IPS DF 19.7 (cell line): ENCODE results near the gene KRCC1.
"Not testable (repeated sequence)": the region's sequence is repeated elsewhere in the genome, so short reads cannot be mapped to it uniquely, and the experiment has no call there.

Source experiments
- DNase-seq: peaks from one replicate; pipeline ENCODE4 v3.0.0-alpha.2; 2013; ENCODE audit warnings: low read depth, low spot score

Gene KRCC1

DNA sequence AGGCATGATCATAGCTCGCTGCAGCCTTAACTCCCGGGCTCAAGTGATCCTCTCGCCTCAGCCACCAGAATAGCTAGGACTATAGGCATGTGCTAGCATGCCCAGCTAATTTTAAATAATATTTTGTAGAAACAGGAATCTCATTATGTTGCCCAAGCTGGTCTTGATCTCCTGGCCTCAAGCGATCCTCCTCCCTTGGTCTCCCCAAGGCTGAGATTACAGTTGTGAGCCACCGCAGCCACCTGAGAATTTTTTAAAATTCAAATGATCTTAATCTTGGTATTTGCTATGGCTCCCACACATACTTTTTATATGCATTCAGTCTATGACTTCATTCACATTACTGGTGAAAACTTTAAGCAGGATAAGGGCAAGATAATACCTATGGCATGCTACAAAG is 13.1 kb downstream of the KRCC1 start:
- DNase-seq: no peak

DNA sequence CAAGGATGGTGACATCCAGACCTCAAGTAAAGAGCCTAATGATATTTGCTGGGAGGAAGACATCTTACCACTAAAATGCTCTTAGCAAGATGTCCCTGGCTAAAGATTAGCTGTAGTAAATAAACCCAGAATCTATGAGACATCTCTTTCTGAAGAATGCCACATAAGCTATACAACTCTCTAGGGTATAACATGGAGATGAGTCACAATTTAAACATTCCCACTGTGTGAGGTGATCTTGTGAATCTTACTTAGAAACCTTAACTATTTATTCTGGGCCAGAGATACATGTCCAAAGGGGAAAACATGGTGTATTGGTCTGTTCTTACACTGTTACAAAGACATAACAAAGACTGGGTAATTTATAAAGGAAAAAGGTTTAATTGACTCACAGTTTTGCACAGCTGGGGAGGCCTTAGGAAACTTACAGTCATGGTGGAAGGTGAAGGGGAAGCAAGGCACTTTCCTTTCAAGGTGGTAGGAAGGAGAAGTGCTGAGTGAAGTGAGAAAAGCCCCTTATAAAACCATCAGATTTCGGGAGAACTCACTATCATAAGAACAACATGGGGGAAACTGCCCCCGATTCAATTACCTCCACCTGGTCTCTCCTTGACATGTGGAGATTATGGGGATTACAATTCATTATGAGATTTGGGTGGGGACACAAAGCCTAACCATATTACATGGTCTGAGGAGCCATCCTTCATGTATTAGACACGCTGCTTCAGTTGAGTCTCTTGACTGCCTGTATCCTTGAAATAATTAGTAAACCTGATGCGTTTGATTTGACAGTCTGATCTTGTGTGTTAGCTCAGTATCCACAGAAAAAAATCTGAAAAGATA is 17.1 kb downstream of the KRCC1 start:
- DNase-seq: no peak

DNA sequence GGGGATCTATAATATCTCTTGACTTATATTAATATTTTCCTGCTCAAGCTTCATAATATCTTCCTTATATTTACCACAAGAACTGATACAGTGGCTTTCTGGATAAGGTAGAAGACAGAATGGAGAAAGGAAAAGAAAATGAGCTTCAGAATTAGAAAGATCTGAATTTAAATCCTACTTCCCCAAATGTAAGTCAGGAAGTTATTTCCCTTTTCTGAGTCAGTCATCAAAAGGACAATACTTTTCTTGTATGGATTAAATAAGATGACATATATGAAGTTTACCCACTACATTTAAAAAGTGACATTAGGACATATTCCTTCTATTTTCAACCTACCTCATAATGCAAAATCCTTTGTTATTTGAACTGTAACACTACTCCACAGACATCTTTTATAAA is 19.0 kb downstream of the KRCC1 start:
- DNase-seq: no peak

DNA sequence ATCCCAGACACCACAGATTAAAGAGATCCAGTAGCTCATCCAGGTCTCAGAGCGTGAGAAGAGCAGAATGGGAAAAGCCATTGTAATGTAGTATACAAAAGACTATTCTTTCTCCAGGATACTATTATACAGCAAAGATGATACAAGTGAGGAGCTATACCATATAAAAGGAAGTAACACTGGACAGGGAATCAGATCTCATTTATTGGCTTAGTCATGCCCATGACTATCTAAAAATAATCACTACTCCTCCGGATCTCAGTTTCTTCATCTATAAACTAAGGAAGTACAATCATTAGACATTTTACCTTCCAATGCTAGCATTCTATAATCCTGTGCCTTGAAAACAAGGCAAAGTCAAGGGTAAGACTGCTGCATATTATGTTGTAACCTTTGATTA is 19.4 kb downstream of the KRCC1 start:
- no peak for DNase-seq

DNA sequence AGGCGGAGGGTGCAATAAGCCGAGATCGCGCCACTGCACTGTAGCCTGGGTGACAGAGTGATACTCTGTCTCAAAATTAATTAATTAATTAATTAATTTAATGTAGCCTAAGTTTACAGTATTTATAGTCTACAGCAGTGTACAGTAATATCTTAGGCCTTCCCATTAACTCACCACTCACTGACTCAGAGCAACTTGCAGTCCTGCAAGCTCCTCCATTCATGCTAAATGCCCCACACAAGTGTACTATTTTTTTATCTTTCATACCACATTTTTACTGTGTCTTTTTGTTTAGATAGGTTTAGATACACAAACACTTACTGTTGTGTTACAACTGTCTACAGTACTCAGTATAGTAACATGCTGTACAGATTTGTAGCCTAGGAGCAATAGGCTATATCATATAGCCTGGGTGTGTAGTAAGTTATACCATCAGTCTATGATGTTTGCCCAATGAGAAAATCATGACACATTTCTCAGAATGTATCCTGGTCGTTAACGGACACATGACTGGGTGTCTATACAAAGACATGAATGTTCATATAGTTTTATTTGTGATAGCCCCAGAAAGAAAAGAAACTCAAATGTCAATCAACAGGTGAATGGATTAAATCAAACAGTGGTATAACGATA is 23.4 kb downstream of the KRCC1 start:
- DNase-seq: no peak

DNA sequence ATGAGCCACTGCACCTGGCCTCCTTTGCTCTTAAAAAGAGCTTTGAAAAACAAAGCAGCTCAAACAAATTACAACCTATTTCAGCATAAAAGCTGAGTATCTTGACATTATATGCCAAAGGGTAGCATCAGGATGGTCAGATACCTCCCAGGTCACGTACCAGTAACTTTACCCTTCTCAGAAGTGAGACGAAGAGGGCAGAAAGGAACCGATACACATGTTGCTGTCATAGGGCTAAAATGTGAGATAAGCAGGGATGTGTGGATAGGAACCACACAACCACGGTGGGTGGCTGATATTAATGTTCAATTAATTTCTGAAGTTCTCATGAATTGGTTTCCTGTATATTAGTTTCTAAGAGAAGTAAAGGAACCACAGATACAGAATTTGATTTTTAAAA is 26.7 kb downstream of the KRCC1 start:
- no peak for DNase-seq

DNA sequence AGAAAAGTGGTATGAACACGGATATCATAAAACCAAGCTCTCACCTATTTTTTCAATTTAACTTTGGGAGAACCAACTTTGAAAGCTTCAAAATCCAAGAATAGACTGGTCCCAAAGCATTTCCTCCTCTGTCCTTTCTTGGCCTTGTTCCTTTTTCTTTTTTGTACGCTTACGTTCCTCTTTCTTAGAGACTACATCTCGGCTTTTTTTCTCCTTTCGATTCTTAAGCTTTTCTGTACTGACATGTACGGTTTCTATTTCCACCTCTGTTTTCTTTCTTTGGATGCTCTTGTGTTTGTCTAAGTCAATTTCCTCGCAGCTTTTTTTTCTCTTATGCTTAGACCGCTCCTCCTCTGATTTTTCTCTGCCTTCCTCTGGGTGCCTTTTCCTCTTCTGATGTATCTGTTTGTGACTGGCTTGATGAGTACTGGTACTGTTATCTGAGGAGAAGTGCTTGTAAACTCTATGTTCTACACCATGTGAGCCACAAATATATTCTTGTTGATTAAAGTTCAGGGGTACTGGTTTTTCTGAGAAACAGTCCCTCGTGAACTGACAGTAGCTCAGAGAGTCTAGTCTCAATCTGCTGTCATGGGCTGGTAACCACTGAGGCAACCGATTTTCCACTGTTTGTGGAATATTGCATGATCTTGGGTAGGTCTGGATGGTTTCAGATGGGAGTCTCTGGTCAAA is 27.7 kb downstream of the KRCC1 start:
- no peak for DNase-seq

DNA sequence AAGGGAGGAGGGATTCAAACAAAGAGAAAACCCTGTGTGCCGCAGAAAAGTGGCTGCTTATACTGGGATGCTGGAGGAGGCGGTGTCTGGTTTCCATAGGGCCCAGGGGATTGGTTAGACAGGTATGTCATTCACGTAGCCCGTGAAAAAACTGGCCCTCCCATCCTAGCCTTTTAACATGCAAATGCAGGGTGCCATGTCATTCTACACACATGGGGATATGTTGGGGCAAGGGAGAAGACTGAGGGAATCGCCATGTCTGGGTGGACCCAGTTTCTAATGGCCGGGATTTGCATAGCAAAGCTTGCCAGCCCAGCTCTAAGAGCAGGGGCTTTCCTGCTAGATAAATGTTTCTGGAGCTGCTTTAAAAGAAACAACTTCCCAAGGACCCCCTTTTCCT is 31.1 kb downstream of the KRCC1 start:
- DNase-seq: peak; percentile 95

DNA sequence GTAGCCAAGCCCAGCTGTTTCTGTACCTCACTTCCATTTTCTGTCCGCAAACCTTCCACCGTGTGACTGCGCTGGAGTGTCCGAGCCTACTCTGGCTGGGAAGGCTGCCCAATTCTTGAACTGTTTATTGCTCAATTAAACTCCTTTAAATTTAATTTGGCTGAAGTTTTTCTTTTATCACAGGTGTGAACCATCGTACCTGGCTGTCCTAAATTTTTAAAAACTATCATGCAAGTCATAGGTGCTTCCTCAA is 33.0 kb downstream of the KRCC1 start:
- DNase-seq: no peak

DNA sequence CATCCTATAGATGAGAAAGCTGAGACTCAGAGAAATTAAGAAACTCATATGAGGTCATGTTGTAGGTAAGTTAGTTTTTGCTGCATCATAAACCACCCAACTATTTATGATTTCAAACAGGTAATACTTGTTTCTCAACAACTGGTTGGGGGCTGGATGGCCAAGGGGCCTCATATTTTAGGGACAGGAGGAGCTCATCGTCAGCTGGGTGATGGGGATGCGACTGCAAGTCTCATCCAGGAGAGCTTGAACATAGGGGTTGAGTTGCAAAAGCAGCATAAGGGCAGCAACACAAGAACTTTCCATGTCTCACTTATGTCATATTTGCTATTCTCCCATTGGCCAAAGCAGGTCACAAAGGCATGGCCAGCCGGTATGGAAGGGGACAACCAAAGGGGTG is 35.6 kb downstream of the KRCC1 start:
- DNase-seq: no peak

DNA sequence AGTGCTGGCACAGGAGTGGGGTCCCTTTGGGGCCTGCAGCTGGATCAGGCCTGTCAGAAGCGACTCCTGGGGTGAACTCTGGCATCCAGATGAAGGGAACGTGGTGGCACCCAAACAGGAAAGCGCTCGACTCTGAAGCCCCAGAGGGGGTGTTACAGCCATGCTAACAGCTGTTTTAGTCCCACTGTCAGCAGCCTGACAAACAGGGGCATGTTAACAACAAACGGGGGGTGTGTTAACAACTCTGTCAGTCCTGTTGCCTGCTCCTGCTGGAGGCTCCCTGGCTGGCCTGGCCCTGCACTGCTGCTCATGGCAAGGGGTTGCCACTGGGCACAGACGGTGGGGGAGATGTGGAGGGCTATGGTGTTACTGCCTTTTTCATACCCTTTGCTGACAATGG is 36.7 kb downstream of the KRCC1 start:
- no peak for DNase-seq

DNA sequence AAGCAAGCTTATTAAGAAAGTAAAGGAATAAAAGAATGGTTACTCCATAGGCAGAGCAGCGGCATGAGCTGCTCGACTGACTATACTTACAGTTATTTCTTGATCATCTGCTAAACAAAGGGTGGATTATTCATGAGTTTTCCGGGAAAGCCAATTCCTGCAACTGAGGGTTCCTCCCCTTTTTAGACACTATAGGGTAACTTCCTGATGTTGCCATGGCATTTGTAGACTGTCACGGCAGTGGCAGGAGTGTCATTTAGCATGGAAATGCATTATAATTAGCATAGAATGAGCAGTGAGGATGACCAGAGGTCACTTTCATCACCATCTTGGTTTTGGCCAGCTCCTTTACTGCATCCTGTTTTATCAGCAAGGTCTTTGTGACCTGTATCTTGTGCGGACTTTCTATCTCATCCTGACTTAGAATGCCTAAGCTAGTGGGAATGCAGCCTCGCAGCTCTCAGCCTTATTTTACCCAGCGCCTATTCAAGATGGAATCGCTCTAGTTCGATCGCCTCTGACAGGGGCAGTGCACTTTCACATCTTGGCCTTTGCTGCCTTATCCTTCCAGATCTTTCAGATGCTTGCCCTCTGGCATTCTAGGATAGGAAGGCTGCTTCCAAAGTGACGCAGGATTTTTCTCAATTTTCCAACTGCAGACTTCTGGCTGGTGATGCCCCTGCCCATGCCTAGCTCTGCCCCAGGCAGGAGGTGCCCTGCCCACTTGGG is 37.3 kb downstream of the KRCC1 start:
- not testable (repeated sequence) for DNase-seq

DNA sequence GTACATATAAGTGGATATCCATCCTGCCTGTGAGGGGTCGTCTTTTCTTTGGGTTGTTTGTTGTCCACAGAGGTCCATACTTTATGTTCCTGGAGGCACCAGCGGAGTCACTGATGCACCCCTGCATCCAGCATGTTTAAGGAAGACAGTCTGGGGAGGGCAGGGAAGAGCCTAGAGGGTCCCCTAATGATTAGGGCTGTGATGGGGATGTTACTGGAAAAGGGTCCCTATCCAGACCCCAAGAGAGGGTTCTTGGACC is 37.9 kb downstream of the KRCC1 start:
- not testable (repeated sequence) for DNase-seq

DNA sequence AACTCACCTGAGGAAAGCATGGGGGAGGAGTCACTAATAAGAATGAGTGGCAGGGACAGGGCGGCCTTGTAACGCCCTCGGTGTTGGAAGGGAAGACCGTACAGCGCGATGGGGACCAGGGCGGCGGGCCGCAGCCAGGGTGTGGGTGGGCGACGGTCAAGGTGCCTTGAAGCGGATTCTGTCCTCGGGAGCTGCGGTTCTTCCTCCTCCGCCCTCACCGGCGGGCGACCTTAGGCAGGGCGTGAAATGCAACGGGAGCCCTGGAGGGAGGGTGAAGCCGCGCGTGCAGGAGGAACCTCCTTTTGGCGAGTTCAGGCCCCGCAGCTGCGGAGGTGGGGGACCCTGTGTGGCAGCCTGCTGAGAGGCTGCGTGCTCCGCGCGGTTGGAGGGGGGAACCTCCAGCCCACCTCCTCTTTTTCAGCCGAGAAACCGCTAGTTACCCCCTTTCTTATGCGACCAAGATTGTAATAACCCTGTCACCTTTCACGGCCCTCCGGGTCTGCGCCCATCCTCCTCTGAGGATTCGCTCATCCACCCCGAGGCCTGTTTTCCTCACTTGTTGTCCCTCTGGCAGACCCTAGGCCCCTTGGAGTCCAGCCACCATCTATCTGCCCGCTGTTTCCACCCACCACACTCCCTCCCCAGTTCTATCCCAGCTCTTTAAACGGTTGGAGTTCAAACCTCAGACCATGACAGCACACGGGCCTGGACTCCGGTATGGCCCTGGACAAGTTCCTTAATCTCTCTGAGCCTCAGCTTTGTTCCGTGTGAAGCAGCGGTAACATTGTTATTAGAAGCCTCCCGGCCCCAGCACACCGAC is 38.4 kb downstream of the KRCC1 start:
- DNase-seq: no peak

DNA sequence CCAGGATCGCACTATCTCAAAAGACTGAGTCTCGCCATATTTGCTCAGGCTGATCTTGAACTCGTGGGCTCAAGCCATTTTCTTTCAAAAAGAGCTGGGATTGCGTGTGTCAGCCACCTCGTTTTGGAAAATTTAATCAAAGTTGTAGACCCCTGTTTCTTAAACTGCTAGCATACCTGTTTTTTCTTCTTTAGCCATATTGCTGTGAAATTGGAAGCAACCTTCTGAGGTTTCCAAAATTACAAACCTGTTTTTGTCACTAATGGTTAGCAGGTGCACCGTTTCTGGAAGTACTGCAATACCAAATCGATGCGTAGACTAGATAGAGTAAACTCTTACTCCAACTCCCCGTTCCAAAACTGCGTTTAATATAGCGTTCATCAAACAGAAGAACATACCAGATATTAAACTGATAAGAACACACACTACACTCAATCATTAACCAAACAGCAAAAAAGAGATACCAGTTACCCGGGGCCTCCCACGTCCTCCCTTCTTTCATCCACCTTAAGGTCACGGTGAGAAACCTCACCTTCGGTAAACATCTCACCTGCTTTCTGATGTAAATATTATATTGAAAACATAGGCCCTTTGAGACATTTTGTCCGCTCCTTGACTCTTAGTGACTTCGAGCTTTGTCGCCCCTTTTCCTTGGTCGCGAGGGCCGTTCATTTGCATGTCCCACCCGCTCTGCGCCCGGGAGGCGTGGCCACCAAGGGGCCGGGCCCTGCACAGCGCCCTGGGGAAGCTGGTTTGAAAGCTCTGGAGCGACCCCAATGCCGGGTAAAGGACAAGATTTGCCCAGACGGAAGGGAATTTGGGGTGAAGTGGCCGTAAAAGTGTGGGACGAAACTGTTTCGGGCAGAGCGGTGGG is 39.3 kb downstream of the KRCC1 start, which contains the start of gene RNU2-63P:
Gene RNU2-63P, minus strand, starts transcription at position 462 of the 874 bp plus-strand sequence.
- DNase-seq: peak; percentile 90

DNA sequence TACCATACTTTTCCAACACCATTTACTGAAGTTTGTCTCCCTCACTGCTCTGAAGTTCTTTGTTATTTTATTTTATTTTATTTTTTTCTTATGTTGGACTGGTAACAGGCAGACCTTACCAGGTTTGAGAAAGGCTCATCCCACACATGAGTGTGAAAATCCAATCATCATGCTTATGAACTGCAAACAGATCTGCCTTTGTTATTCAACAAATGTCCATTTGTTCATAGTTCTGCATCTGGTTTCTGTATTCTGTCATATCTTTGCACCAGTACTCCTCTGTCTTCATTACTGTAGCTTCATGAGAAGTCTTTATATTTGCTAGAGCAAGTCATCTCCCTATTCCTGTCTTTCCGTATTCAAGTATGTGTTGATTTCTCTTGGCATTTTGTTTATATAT is 44.6 kb downstream of the KRCC1 start:
- no peak for DNase-seq

DNA sequence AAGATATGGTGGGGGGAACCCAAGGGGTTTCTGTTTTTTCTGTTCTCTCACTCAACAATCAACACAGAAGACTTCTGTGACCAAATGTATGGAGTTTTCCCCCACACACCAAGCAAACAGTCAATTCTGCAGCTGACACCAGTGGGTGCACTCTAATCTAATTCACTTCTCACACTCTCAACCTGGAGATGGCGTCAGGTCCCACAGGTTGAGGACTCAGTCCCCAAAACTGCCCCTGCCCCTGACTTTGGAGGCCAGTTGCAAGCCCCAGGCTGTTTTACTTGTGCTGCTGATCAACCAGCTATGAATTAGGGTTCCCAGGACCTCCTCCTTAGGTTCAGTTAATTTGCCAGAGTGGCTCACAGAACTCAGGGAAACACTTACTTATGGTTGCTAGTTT is 45.4 kb downstream of the KRCC1 start:
- DNase-seq: no peak

DNA sequence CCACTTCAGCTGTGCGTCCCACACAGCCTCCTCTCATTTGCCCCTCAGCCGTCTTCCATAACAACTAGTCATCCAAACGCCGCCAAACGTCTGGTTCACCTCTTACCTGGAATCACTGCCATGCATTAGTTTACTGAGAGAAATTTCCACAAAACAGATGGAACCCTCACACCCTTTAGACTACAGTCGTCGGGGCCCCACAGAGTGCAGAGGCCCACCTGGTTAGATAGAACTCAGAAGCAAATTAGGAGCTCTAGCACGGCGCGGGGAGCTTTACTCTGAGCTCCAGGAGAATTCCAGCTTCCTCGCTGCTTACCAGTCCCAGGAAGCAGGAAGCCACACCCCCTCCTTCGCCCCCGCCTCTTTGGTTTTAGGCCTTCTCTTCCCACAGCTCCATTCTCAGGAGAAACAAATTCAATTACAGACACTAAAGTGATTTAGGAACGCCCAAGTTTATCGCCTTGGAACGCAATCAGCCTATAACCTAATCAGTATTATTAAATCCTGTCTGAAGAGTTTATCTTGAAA is 48.6 kb downstream of the KRCC1 start:
- DNase-seq: no peak

DNA sequence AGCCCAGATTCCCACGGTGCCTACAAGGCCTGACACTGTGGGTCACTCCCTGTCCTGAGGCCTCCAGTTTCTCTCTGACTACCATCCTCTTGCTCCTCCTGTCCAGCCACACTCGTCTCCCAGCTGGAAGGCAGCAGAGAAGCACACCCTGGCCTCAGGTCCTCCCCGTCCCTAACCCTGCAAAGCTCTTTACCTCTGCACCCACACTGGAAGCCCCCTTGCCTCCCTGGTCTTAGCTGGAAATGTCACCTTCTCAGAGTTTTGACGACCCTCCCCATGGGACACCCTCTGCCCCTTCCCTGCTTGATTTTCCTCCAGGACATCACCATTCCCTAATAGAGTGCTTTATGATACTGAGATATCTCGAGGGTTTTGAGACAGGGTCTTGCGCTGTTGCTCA is 49.8 kb downstream of the KRCC1 start:
- DNase-seq: no peak

DNA sequence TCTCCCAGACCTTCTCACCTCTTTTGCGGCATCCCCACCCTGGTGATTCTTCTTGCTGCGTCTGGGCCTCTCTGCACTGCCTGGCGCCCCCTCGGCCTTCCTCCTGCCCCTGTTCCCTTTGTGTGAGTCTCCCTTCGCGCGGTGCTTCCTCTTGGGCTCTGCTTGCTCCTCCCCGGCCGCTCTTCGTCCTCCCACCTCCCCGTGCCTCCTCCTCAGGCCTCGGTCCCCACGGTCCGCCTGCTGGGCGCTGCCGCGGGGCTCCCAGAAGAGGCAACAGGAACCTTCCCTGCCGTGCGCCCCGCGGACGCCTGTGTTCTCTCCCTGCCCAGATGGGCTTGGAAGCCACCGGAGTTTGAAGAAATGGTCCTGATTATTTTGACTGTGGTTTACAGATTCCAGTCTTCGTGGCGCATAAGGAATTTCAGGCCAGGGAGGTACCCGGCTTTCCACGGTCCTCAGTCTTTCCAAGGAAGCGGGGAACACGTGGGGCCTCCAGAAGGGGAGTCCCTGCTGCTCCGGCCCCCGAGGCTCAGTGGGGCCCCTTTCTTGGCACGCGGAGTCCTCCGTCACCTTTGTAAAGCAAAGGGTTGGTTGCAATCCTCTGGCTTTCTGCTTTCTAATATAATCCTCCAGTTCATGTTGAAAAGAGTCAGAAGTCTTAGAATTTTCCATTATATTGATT is 52.4 kb downstream of the KRCC1 start:
- DNase-seq: no peak
